Endodermal cell (in vitro differentiated cells): ENCODE measurements around the gene ANO8. TPM values are rescaled to one million over a fixed set of nuclear protein-coding genes. Genes with fewer than 3 reads are reported as not detected.
"Not testable (repeated sequence)": the region's sequence is repeated elsewhere in the genome, so short reads cannot be mapped to it uniquely, and the experiment has no call there.

Source experiments
- DNase-seq: peaks from one replicate; pipeline ENCODE4 v3.0.0-alpha.2; 2017
- H3K27ac ChIP-seq: 2 replicates; pipeline ENCODE4 v1.5.1; 2013; ENCODE audit warnings: mild to moderate bottlenecking, low read depth, low read length, moderate library complexity
- H3K27me3 ChIP-seq: 2 replicates; pipeline ENCODE4 v1.6.1; 2013; ENCODE audit warnings: mild to moderate bottlenecking, low read length, moderate library complexity; ENCODE audit not compliant: insufficient read depth, control insufficient read depth, poor library complexity, severe bottlenecking
- H3K36me3 ChIP-seq: 2 replicates; pipeline ENCODE4 v1.7.0; 2013; ENCODE audit warnings: mild to moderate bottlenecking, low read length, moderate library complexity; ENCODE audit not compliant: control insufficient read depth, insufficient read depth
- H3K4me1 ChIP-seq: one replicate; pipeline ENCODE4 v1.7.0; 2013; ENCODE audit warnings: low read length; ENCODE audit not compliant: control insufficient read depth, insufficient read depth
- H3K4me3 ChIP-seq: 2 replicates; pipeline ENCODE4 v1.5.1; 2013; ENCODE audit warnings: mild to moderate bottlenecking, low read length, moderate library complexity
- H3K9ac ChIP-seq: 2 replicates; pipeline ENCODE4 v1.6.1; 2013; ENCODE audit warnings: mild to moderate bottlenecking, low read length, moderate library complexity; ENCODE audit not compliant: poor library complexity, severe bottlenecking; ENCODE audit errors: extremely low read depth
- H3K9me3 ChIP-seq: 2 replicates; pipeline ENCODE4 v1.6.1; 2013; ENCODE audit warnings: mild to moderate bottlenecking, low read length, moderate library complexity; ENCODE audit not compliant: control insufficient read depth
- H3K27ac Mint-ChIP-seq: 2 replicates; pipeline ENCODE4 v1.8.0; 2020; ENCODE audit warnings: mixed read lengths
- H3K27me3 Mint-ChIP-seq: 2 replicates; pipeline ENCODE4 v1.8.0; 2021; ENCODE audit warnings: mild to moderate bottlenecking, mixed read lengths; ENCODE audit not compliant: insufficient read depth
- H3K36me3 Mint-ChIP-seq: 2 replicates; pipeline ENCODE4 v1.8.0; 2020; ENCODE audit warnings: low read depth, mixed read lengths
- H3K4me1 Mint-ChIP-seq: 2 replicates; pipeline ENCODE4 v1.8.0; 2020; ENCODE audit warnings: mixed read lengths
- H3K4me3 Mint-ChIP-seq: 2 replicates; pipeline ENCODE4 v1.8.0; 2020; ENCODE audit warnings: mild to moderate bottlenecking, moderate library complexity, mixed read lengths
- H3K9me3 Mint-ChIP-seq: 2 replicates; pipeline ENCODE4 v1.8.0; 2020; ENCODE audit warnings: mild to moderate bottlenecking, mixed read lengths
- CTCF ChIP-seq: fragments of 200-600 bp; sonication (generic); conservative IDR thresholded peaks from 2 replicates; pipeline ENCODE4 v1.5.0; 2021; ENCODE audit warnings: antibody characterized with exemption, mild to moderate bottlenecking
- WGBS, 2 experiments: methylation state at CpG; one replicate each; pipeline versions ENCODE4 v1.1.5 to v1.1.7; 2013; ENCODE audit warnings: missing lambda C conversion rate in 2 of 2, mixed read lengths in 1 of 2; ENCODE audit not compliant: insufficient coverage in 1 of 2, insufficient read length in 1 of 2; 5-methylcytosine and 5-hydroxymethylcytosine counted together
- total RNA-seq, 2 donors: library from RNA; stranded (reverse); fragmentation: NEBNext Ultra II Directional in 1 of 2; extraction: Animal tissue kit (Norgen Biotek cat#: 25700) in 1 of 2; gene quantifications; 2 replicates in 1 of 2; 3 replicates in 1 of 2; pipeline ENCODE4 v1.2.1, GENCODE V29; 2021

The ANO8 gene
- total RNA-seq, 2 donors from 2014 or later: 27.5 to 29.5 TPM

GRCh38 chr19:17281391-17282304, 53.0 kb downstream of the ANO8 start, which contains the start of gene ANKLE1:
ANKLE1 (plus strand) TSS chr19:17281901; CDS start chr19:17281921, 20 bp downstream.
- Mint-ChIP-seq H3K9me3 (peaks cover 6% of the 10 kb centered on the region), H3K27ac (no peak within 1 kb of the TSS), H3K27me3 (peaks cover 9% of the 10 kb centered on the region), H3K36me3 (peaks cover 41% of the 10 kb centered on the region), H3K4me1 (peaks cover 2% of the 10 kb centered on the region), H3K4me3 (peak within 1 kb of the TSS; percentile 57)
- no peaks in the 10 kb centered on the region for H3K4me1 ChIP-seq
- no peak within 1 kb of the TSS for H3K9ac ChIP-seq
- no peaks in the 10 kb centered on the region for H3K9me3 ChIP-seq
- peaks cover 5% of the 10 kb centered on the region for H3K27me3 ChIP-seq
- H3K36me3 ChIP-seq: peaks cover 17% of the 10 kb centered on the region
- no peak for TF ChIP-seq CTCF
- peak; percentile 86 for DNase-seq
- H3K4me3 ChIP-seq: peak within 1 kb of the TSS; percentile 45
- 38 to 51% methylated on average over 40 to 75 of the region's 75 CpGs for WGBS, 2 experiments
- H3K27ac ChIP-seq: no peak within 1 kb of the TSS

- H3K9ac ChIP-seq: no peak overlapping the region
- H3K36me3 ChIP-seq: peaks cover 35% of the 10 kb centered on the region
- peaks cover 5% of the 10 kb centered on the region for H3K27me3 ChIP-seq
- Mint-ChIP-seq H3K27ac (no peak overlapping the region), H3K4me3 (no peak overlapping the region), H3K27me3 (peaks cover 9% of the 10 kb centered on the region), H3K4me1 (peaks cover 2% of the 10 kb centered on the region), H3K36me3 (peaks cover 52% of the 10 kb centered on the region), H3K9me3 (no peaks in the 10 kb centered on the region)
- no peak overlapping the region for H3K4me3 ChIP-seq
- no peaks in the 10 kb centered on the region for H3K9me3 ChIP-seq
- WGBS, 2 experiments: 81% methylated on average over 3 of the region's 3 CpGs; no CpG with 5 or more reads in 1 of the 2 experiments
- H3K27ac ChIP-seq: no peak overlapping the region
- no peaks in the 10 kb centered on the region for H3K4me1 ChIP-seq
- no peak for DNase-seq
- TF ChIP-seq CTCF: no peak
These were observed 55.2 kb downstream of the ANO8 start for GRCh38 chr19:17279436-17279835.

- Mint-ChIP-seq H3K27me3 (no peaks in the 10 kb centered on the region), H3K36me3 (peaks cover 67% of the 10 kb centered on the region), H3K4me1 (no peaks in the 10 kb centered on the region), H3K9me3 (no peaks in the 10 kb centered on the region), H3K27ac (no peak overlapping the region), H3K4me3 (no peak overlapping the region)
- DNase-seq: no peak
- H3K4me1 ChIP-seq: no peaks in the 10 kb centered on the region
- H3K27me3 ChIP-seq: no peaks in the 10 kb centered on the region
- H3K9me3 ChIP-seq: no peaks in the 10 kb centered on the region
- H3K27ac ChIP-seq: no peak overlapping the region
- H3K36me3 ChIP-seq: peaks cover 57% of the 10 kb centered on the region
- WGBS, 2 experiments: 96% methylated on average over 15 to 19 of the region's 19 CpGs
- no peak for TF ChIP-seq CTCF
- no peak overlapping the region for H3K9ac ChIP-seq
- no peak overlapping the region for H3K4me3 ChIP-seq
These were observed 59.0 kb downstream of the ANO8 start for GRCh38 chr19:17275441-17276175.

GRCh38 chr19:17274892-17275291, 59.8 kb downstream of the ANO8 start:
- H3K27ac Mint-ChIP-seq, H3K9me3 Mint-ChIP-seq, H3K27me3 Mint-ChIP-seq, H3K4me1 Mint-ChIP-seq, H3K9me3 ChIP-seq, H3K4me3 ChIP-seq, H3K9ac ChIP-seq, H3K27ac ChIP-seq, H3K27me3 ChIP-seq, H3K4me3 Mint-ChIP-seq, H3K4me1 ChIP-seq, DNase-seq: not testable (repeated sequence)
- WGBS, 2 experiments: 94% methylated on average over 3 of the region's 3 CpGs; no CpG with 5 or more reads in 1 of the 2 experiments
- peaks cover 71% of the 10 kb centered on the region for H3K36me3 Mint-ChIP-seq
- H3K36me3 ChIP-seq: peaks cover 63% of the 10 kb centered on the region
